Measurements from ENCODE around the gene RAB11FIP5. TPM values are rescaled to one million over a fixed set of nuclear protein-coding genes. Genes with fewer than 3 reads are reported as not detected.
"Not testable (repeated sequence)": the region's sequence is repeated elsewhere in the genome, so short reads cannot be mapped to it uniquely, and the experiment has no call there.

The RAB11FIP5 gene
- total RNA-seq, 1 donor from 2014 or later: 8.9 TPM

- intact Hi-C loops (cut with micrococcal nuclease): loop anchor here (10.0 kb wide), 1 partner anchor 1776 kb away; the partner anchor contains the start of gene ZNF638
These were observed 2.3 kb downstream of the RAB11FIP5 start for GRCh38 chr2:73110168-73111072.

- intact Hi-C loops (cut with micrococcal nuclease): loop anchor here (10.0 kb wide), 1 partner anchor 1775 kb away; the partner anchor contains the start of gene ZNF638
These were observed 3.1 kb downstream of the RAB11FIP5 start for GRCh38 chr2:73109431-73110167.

GRCh38 chr2:73107211-73107926, 5.4 kb downstream of the RAB11FIP5 start:
- intact Hi-C loops (cut with micrococcal nuclease): no loop called here

GRCh38 chr2:73106791-73107190, 6.0 kb downstream of the RAB11FIP5 start:
- intact Hi-C loops (cut with micrococcal nuclease): no loop called here

GRCh38 chr2:73105511-73105971, 7.2 kb downstream of the RAB11FIP5 start:
- intact Hi-C loops (cut with micrococcal nuclease): no loop called here

- intact Hi-C loops (cut with micrococcal nuclease): no loop called here
These were observed 7.8 kb downstream of the RAB11FIP5 start for GRCh38 chr2:73104933-73105332.

GRCh38 chr2:73103018-73103542, 9.7 kb downstream of the RAB11FIP5 start:
- intact Hi-C loops (cut with micrococcal nuclease): no loop called here

- intact Hi-C loops (cut with micrococcal nuclease): no loop called here
These were observed 11.0 kb downstream of the RAB11FIP5 start for GRCh38 chr2:73101626-73102256.

- intact Hi-C loops (cut with micrococcal nuclease): no loop called here
These were observed 11.8 kb downstream of the RAB11FIP5 start for GRCh38 chr2:73100956-73101355.

- intact Hi-C loops (cut with micrococcal nuclease): no loop called here
These were observed 13.3 kb downstream of the RAB11FIP5 start for GRCh38 chr2:73099486-73099885.

- intact Hi-C loops (cut with micrococcal nuclease): no loop called here
These were observed 16.8 kb downstream of the RAB11FIP5 start for GRCh38 chr2:73095910-73096309.

- intact Hi-C loops (cut with micrococcal nuclease): not testable (repeated sequence)
These were observed 19.0 kb downstream of the RAB11FIP5 start for GRCh38 chr2:73093601-73094218.

GRCh38 chr2:73092146-73092783, 20.5 kb downstream of the RAB11FIP5 start:
- intact Hi-C loops (cut with micrococcal nuclease): no loop called here

GRCh38 chr2:73091696-73092095, 21.1 kb downstream of the RAB11FIP5 start:
- intact Hi-C loops (cut with micrococcal nuclease): no loop called here

GRCh38 chr2:73091164-73091563, 21.6 kb downstream of the RAB11FIP5 start:
- intact Hi-C loops (cut with micrococcal nuclease): no loop called here

GRCh38 chr2:73089270-73090030, 23.3 kb downstream of the RAB11FIP5 start:
- intact Hi-C loops (cut with micrococcal nuclease): loop anchor here (5.0 kb wide), 1 partner anchor 97 kb away; no protein-coding TSS in a partner anchor

GRCh38 chr2:73088703-73089102, 24.0 kb downstream of the RAB11FIP5 start:
- intact Hi-C loops (cut with micrococcal nuclease): loop anchor here (5.0 kb wide), 1 partner anchor 96 kb away; no protein-coding TSS in a partner anchor

GRCh38 chr2:73088211-73088610, 24.5 kb downstream of the RAB11FIP5 start:
- intact Hi-C loops (cut with micrococcal nuclease): loop anchor here (5.0 kb wide), 1 partner anchor 96 kb away; no protein-coding TSS in a partner anchor

- intact Hi-C loops (cut with micrococcal nuclease): loop anchor here (5.0 kb wide), 1 partner anchor 95 kb away; no protein-coding TSS in a partner anchor
These were observed 25.4 kb downstream of the RAB11FIP5 start for GRCh38 chr2:73087311-73087710.
